Dermis blood vessel endothelial cell (primary cell): ENCODE results near the gene LRP8. TPM values are rescaled to one million over a fixed set of nuclear protein-coding genes. Genes with fewer than 3 reads are reported as not detected.

Experiments
- DNase-seq: peaks from one replicate; pipeline ENCODE4 v3.0.0; 2010
- total RNA-seq: library from RNA; depleted of rRNA; stranded (reverse); fragments of >200 nt; gene quantifications from 2 replicates; pipeline ENCODE4 v1.2.3, GENCODE V29; 2014

The LRP8 gene
- total RNA-seq, 1 donor from 2014 or later, result 17.2 TPM

GRCh38 chr1:53280496-53280895 is 47.4 kb downstream of the LRP8 start:
- no peak for DNase-seq

GRCh38 chr1:53279296-53280200 is 48.3 kb downstream of the LRP8 start:
- DNase-seq, result no peak

- DNase-seq, result peak; percentile 55
Measured at GRCh38 chr1:53278298-53278725, 49.6 kb downstream of the LRP8 start.

- DNase-seq, result no peak
Measured at GRCh38 chr1:53277326-53277725, 50.5 kb downstream of the LRP8 start.

GRCh38 chr1:53276902-53277281 is 51.0 kb downstream of the LRP8 start:
- DNase-seq, result no peak

GRCh38 chr1:53276153-53276901 is 51.5 kb downstream of the LRP8 start:
- DNase-seq, result no peak

- DNase-seq, result no peak
Measured at GRCh38 chr1:53275566-53275965, 52.3 kb downstream of the LRP8 start.

- DNase-seq, result no peak
Measured at GRCh38 chr1:53274541-53275185, 53.2 kb downstream of the LRP8 start.

GRCh38 chr1:53274026-53274425 is 53.8 kb downstream of the LRP8 start:
- DNase-seq, result no peak

- no peak for DNase-seq
Measured at GRCh38 chr1:53273526-53273925, 54.3 kb downstream of the LRP8 start.

- no peak for DNase-seq
Measured at GRCh38 chr1:53272349-53272748, 55.5 kb downstream of the LRP8 start.

GRCh38 chr1:53271446-53272090 is 56.3 kb downstream of the LRP8 start:
- no peak for DNase-seq

- no peak for DNase-seq
Measured at GRCh38 chr1:53270873-53271272, 57.0 kb downstream of the LRP8 start.

GRCh38 chr1:53270107-53270506 is 57.8 kb downstream of the LRP8 start:
- no peak for DNase-seq

- DNase-seq, result no peak
Measured at GRCh38 chr1:53267761-53268160, 60.1 kb downstream of the LRP8 start.

GRCh38 chr1:53266038-53266437 is 61.8 kb downstream of the LRP8 start:
- DNase-seq, result peak; percentile 23

GRCh38 chr1:53265581-53265980 is 62.3 kb downstream of the LRP8 start:
- no peak for DNase-seq

GRCh38 chr1:53264048-53264447 is 63.8 kb downstream of the LRP8 start:
- no peak for DNase-seq

GRCh38 chr1:53262000-53262399 is 65.9 kb downstream of the LRP8 start:
- no peak for DNase-seq

- no peak for DNase-seq
Measured at GRCh38 chr1:53260631-53261247, 67.1 kb downstream of the LRP8 start.

GRCh38 chr1:53259932-53260331 is 67.9 kb downstream of the LRP8 start:
- no peak for DNase-seq

GRCh38 chr1:53258216-53258615 is 69.7 kb downstream of the LRP8 start:
- DNase-seq, result no peak
